Measurements from ENCODE around the gene CNTNAP2.

DNA sequence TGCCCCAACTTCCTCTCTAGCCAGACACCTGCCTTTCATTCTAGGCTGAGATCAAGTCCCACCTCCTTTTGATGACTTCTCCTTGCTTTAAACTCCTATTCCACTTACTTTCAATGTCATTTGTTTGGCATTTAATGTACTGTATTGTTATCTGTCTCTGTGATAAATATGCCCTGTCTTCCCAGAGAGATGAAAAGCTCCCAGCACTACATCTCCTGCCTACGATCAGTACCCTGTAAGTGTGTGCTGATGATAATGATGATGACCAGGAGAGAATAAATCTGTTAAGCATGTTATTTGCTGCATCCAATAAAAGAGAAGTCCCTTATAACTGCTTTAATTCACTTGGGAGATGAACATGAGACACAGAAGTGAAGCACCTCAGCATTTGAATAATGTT is 2106.6 kb downstream of the CNTNAP2 start:
- TF ChIP-seq BHLHE40 (IDR thresholded peaks at IDR 0.05; ENCODE audit: borderline replicate concordance) (no peak), ELF4 (IDR thresholded peaks at IDR 0.05) (no peak), TARDBP (IDR thresholded peaks at IDR 0.05) (no peak), PKNOX1 (IDR thresholded peaks at IDR 0.05) (no peak), SUZ12 (IDR thresholded peaks at IDR 0.05) (no peak), SP1 (IDR thresholded peaks at IDR 0.05) (no peak), NFRKB (IDR thresholded peaks at IDR 0.05) (no peak), ZNF384 (IDR thresholded peaks at IDR 0.05) (no peak), FOXA1 (IDR thresholded peaks at IDR 0.05) (no peak), FOXK2 (IDR thresholded peaks at IDR 0.05) (no peak), HDGF (IDR thresholded peaks at IDR 0.05; ENCODE audit: borderline replicate concordance) (no peak), ARNT (IDR thresholded peaks at IDR 0.05) (no peak), FOXM1 (IDR thresholded peaks at IDR 0.05; ENCODE audit: borderline replicate concordance) (no peak)
